ENCODE data around the gene KLHL10. TPM values are rescaled to one million over a fixed set of nuclear protein-coding genes. Genes with fewer than 3 reads are reported as not detected.

KLHL10 gene
- total RNA-seq (2011; cell fraction: chromatin; rRNA removed; ENCODE audit: low replicate concordance), result 0.67 and 1.6 TPM in 2 replicates
- total RNA-seq (2011; cell fraction: nucleolus; rRNA removed), result 0.33 and 0.39 TPM in 2 replicates
- total RNA-seq (2011; cell fraction: nucleoplasm; rRNA removed), result 0.76 and 1.2 TPM in 2 replicates
- total RNA-seq (2014; rRNA removed) (not detected in 2 replicates), total RNA-seq (2014; rRNA removed; fragmentation: Illumina TruSeq; extraction: Trizol) (not detected in 2 replicates), total RNA-seq (2015; rRNA removed; fragmentation: Illumina TruSeq; extraction: Trizol) (not detected in 2 replicates), total RNA-seq (2021) (not detected in 2 replicates), polyA plus RNA-seq (2011; rRNA removed) (0.30 and 0.56 TPM in 2 replicates), polyA plus RNA-seq (2014; fragmentation: Illumina TruSeq; extraction: Trizol) (0.07 TPM in 1 of 2 replicates, not detected in the other), polyA plus RNA-seq (2014; fragmentation: Nextera tagmentation; extraction: Ambion mirVana) (under 1 TPM; 0.06 to 0.17 TPM), polyA plus RNA-seq (2014; rRNA removed) (not detected in 2 replicates), polyA minus RNA-seq (2011; rRNA and poly(A)+ RNA removed) (0.14 and 0.24 TPM in 2 replicates), Bru-seq, nascent RNA (percentile 8 among the genes with signal in this experiment), BruChase-seq, experiment 1, labeled RNA remaining after a 2-hour chase (percentile 14 among the genes with signal in this experiment), BruChase-seq, experiment 2, labeled RNA remaining after a 6-hour chase (percentile 8 among the genes with signal in this experiment)
- 0.13 and 0.21 TPM in 2 replicates for polyA plus RNA-seq (2011; cell fraction: cytosol; rRNA removed)
- 0.72 and 1.1 TPM in 2 replicates for polyA plus RNA-seq (2011; cell fraction: nucleus; rRNA removed)
- 0.09 and 0.11 TPM in 2 replicates for polyA plus RNA-seq (2012)
- not detected in 2 replicates for polyA minus RNA-seq (2011; cell fraction: cytosol; rRNA and poly(A)+ RNA removed)
- not detected in 2 replicates for polyA minus RNA-seq (2011; cell fraction: nucleus; rRNA and poly(A)+ RNA removed)
- long read RNA-seq, experiment 1, result 0 reads
- long read RNA-seq, experiment 2, result 0 reads
- long read RNA-seq, experiment 3, result 0 reads

DNA sequence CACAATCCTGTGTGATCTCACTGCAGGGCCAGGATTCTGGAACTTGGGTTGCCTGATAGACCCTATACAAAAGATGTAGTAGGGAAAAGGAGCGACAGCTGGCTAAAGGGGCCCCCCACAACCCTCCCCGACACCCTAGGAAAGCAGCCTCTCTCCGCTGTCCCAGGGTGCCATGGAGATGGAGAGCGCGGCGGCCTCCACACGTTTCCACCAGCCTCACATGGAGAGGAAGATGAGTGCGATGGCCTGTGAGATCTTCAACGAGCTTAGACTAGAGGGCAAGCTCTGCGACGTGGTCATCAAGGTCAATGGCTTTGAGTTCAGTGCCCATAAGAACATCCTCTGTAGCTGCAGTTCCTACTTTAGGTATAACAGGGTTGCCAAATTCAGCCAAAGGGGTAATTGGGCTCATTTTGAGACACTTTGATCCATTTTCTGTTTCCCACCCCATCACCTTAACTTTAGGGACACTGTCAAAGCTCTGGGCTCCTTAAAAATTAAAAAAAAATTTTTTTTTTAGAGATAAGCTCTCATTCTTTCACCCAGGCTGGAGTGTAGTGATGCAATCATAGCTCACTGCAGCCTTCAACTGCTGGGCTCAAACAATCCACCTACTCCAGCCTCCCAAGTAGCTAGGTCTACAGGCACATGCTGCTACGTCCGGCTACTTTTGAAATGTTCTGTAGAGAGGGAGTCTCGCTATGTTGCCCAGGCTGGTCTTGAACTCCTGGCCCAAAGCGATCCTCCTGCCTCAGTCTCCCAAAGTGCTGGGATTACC lies at the start of gene KLHL10:
KLHL10 (plus strand) TSS at position 65 of the 778 bp plus-strand sequence; CDS start at position 173, 108 bp downstream.
- POLR2A ChIA-PET, result interaction anchor here (0.6 to 1.7 kb wide), 11 partner anchors 8 to 147 kb away, joined by 3 to 6 read pairs (median 3); partner anchors contain the start of gene KLHL11
- Histone ChIP-seq H3K4me1 (replicated peaks in 1 of 2; ENCODE audit: control insufficient read depth in 2 of 2, insufficient read depth in 2 of 2, low read length in 2 of 2) (peaks cover 7 to 15% of the 10 kb centered on the region in 2 experiments; a peak in 4 of 5 replicates), H3K9me1 (ENCODE audit: control insufficient read depth, insufficient read depth, low read length) (no peaks in the 10 kb centered on the region), H2AFZ (ENCODE audit: low read depth, low read length) (peak within 1 kb of the TSS; percentile 92), H3K36me3 (ENCODE audit: control insufficient read depth, insufficient read depth, low read length) (peaks cover 14% of the 10 kb centered on the region; the same call in 2 of the 3 replicates), H3K27me3 (ENCODE audit: control insufficient read depth in 2 of 2, insufficient read depth in 2 of 2, low read length in 2 of 2) (no peaks in the 10 kb centered on the region), H3K9ac (ENCODE audit: insufficient read depth in 1 of 2, low read depth in 2 of 2, low read length in 2 of 2) (peak within 1 kb of the TSS; percentile 47 to 53; a peak in 3 of 4 replicates), H3K4me3 (no peak within 1 kb of the TSS), H3K27ac (ENCODE audit: extremely low read depth, low read depth, low read length) (no peak within 1 kb of the TSS), H3K79me2 (ENCODE audit: control insufficient read depth, insufficient read depth, low read length) (peaks cover 17% of the 10 kb centered on the region), H3K9me3 (replicated peaks; ENCODE audit: control insufficient read depth, insufficient read depth, low read depth, low read length) (no peaks in the 10 kb centered on the region), H4K20me1 (replicated peaks; ENCODE audit: control insufficient read depth, insufficient read depth, low read length) (no peaks in the 10 kb centered on the region), H3K4me2 (ENCODE audit: insufficient read depth, low read length) (peak within 1 kb of the TSS; percentile 89)
- 74% methylated on average over 13 of the region's 15 CpGs for WGBS (ENCODE audit: insufficient coverage, low coverage, missing lambda C conversion rate)
- no TSS peak for BruUV-seq (replicated peaks)
- FAIRE-seq (no peak), DNase-seq (ENCODE audit: extremely low read depth in 1 of 4, low spot score in 3 of 4) (no peak), ATAC-seq (0 out of 3 replicates have a peak, but pooled peaks have one; percentile 15)
- intact Hi-C loops (cut with micrococcal nuclease), result no loop called here
- CTCF ChIA-PET (ENCODE audit: low intra/inter-chr PET ratio), result no interaction called here
- in situ Hi-C loops (cut with MboI), result no loop called here
- TF ChIP-seq ZNF140 (CRISPR knock-in tag; IDR thresholded peaks at IDR 0.05) (no peak), FOXK2 (conservative IDR thresholded peaks at IDR 0.05 in 1 of 2, IDR thresholded peaks at IDR 0.05 in 1 of 2; ENCODE audit: low read depth in 2 of 2) (no peak), ZNF589 (CRISPR knock-in tag; IDR thresholded peaks at IDR 0.05; ENCODE audit: low read depth) (0 out of 2 replicates have a peak, but pooled peaks have one; percentile 43), SMARCB1 (IDR thresholded peaks at IDR 0.05; ENCODE audit: insufficient read length, low read depth) (no peak), ZFX (CRISPR knock-in tag; IDR thresholded peaks at IDR 0.05) (no peak), CXXC5 (CRISPR knock-in tag; IDR thresholded peaks at IDR 0.05) (no peak), RBM22 (IDR thresholded peaks at IDR 0.05; ENCODE audit: low read depth, low read length, poor library complexity, severe bottlenecking) (no peak), FIP1L1 (IDR thresholded peaks at IDR 0.05; ENCODE audit: low read depth, low read length, poor library complexity, severe bottlenecking) (no peak), CEBPG (CRISPR knock-in tag; IDR thresholded peaks at IDR 0.05) (peak; percentile 62), CEBPG (tag; conservative IDR thresholded peaks at IDR 0.05 in 1 of 2, IDR thresholded peaks at IDR 0.05 in 1 of 2) (peak; percentile 66 to 81; a peak in 3 of 4 replicates)
- TF ChIP-seq, protein P1, sequence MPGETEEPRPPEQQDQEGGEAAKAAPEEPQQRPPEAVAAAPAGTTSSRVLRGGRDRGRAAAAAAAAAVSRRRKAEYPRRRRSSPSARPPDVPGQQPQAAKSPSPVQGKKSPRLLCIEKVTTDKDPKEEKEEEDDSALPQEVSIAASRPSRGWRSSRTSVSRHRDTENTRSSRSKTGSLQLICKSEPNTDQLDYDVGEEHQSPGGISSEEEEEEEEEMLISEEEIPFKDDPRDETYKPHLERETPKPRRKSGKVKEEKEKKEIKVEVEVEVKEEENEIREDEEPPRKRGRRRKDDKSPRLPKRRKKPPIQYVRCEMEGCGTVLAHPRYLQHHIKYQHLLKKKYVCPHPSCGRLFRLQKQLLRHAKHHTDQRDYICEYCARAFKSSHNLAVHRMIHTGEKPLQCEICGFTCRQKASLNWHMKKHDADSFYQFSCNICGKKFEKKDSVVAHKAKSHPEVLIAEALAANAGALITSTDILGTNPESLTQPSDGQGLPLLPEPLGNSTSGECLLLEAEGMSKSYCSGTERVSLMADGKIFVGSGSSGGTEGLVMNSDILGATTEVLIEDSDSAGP (CRISPR knock-in tag; IDR thresholded peaks at IDR 0.05), result no peak
- TF ChIP-seq, protein P2, sequence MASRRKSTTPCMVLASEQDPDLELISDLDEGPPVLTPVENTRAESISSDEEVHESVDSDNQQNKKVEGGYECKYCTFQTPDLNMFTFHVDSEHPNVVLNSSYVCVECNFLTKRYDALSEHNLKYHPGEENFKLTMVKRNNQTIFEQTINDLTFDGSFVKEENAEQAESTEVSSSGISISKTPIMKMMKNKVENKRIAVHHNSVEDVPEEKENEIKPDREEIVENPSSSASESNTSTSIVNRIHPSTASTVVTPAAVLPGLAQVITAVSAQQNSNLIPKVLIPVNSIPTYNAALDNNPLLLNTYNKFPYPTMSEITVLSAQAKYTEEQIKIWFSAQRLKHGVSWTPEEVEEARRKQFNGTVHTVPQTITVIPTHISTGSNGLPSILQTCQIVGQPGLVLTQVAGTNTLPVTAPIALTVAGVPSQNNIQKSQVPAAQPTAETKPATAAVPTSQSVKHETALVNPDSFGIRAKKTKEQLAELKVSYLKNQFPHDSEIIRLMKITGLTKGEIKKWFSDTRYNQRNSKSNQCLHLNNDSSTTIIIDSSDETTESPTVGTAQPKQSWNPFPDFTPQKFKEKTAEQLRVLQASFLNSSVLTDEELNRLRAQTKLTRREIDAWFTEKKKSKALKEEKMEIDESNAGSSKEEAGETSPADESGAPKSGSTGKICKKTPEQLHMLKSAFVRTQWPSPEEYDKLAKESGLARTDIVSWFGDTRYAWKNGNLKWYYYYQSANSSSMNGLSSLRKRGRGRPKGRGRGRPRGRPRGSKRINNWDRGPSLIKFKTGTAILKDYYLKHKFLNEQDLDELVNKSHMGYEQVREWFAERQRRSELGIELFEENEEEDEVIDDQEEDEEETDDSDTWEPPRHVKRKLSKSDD (conservative IDR thresholded peaks at IDR 0.05; ENCODE audit: low read length), result no peak

Data from K562 (cell line).